OCI-LY1 (cell line): ENCODE data around the gene VAV3.

Experiments
- H2AFZ ChIP-seq: fragments of 200-600 bp; sonication (generic), shearing (Covaris generic); 2 replicates; pipeline ENCODE4 v1.6.0; 2014; ENCODE audit warnings: antibody characterized with exemption, mild to moderate bottlenecking, low read length
- H3F3A ChIP-seq: fragments of 200-600 bp; sonication (generic), shearing (Covaris generic); 2 replicates; pipeline ENCODE4 v1.6.0; 2014; ENCODE audit warnings: mild to moderate bottlenecking, antibody characterized with exemption, low read length, moderate library complexity; ENCODE audit not compliant: insufficient read depth
- H3K27ac ChIP-seq: fragments of 200-600 bp; sonication (generic); 2 replicates; pipeline ENCODE4 v1.5.1; 2014; ENCODE audit warnings: low read length, mixed run types, mild to moderate bottlenecking, low read depth; ENCODE audit not compliant: poor library complexity, severe bottlenecking
- H3K27me3 ChIP-seq: fragments of 200-600 bp; sonication (generic); 2 replicates; pipeline ENCODE4 v1.6.0; 2014; ENCODE audit warnings: antibody characterized with exemption, mild to moderate bottlenecking, low read length, moderate library complexity; ENCODE audit not compliant: insufficient read depth
- H3K36me3 ChIP-seq: fragments of 200-600 bp; sonication (generic); 2 replicates; pipeline ENCODE4 v1.6.1; 2014; ENCODE audit warnings: mild to moderate bottlenecking, antibody characterized with exemption, low read length, moderate library complexity, mixed read lengths; ENCODE audit not compliant: insufficient read depth
- H3K4me1 ChIP-seq: fragments of 200-600 bp; sonication (generic); 2 replicates; pipeline ENCODE4 v1.5.1; 2014; ENCODE audit warnings: mild to moderate bottlenecking, low read length, moderate library complexity; ENCODE audit not compliant: insufficient read depth, severe bottlenecking
- H3K4me2 ChIP-seq: fragments of 200-600 bp; sonication (generic), shearing (Covaris generic); 2 replicates; pipeline ENCODE4 v1.6.1; 2014; ENCODE audit warnings: low read length
- H3K4me3 ChIP-seq: fragments of 200-600 bp; sonication (generic); 2 replicates; pipeline ENCODE4 v1.5.1; 2014; ENCODE audit warnings: low read length, low read depth, mild to moderate bottlenecking, mixed read lengths; ENCODE audit not compliant: poor library complexity, severe bottlenecking
- H3K79me2 ChIP-seq: fragments of 200-600 bp; shearing (Covaris generic); 2 replicates; pipeline ENCODE4 v1.6.1; 2016; ENCODE audit warnings: mixed run types, low read length, mixed read lengths; ENCODE audit not compliant: insufficient read depth
- H3K9ac ChIP-seq: fragments of 200-600 bp; sonication (generic), shearing (Covaris generic); 2 replicates; pipeline ENCODE4 v1.6.1; 2014; ENCODE audit warnings: mild to moderate bottlenecking, low read length, mixed read lengths
- H3K9me2 ChIP-seq: fragments of 200-600 bp; sonication (generic), shearing (Covaris generic); 2 replicates; pipeline ENCODE4 v1.6.1; 2014; ENCODE audit warnings: low read depth, mild to moderate bottlenecking, low read length, mixed read lengths
- H3K9me3 ChIP-seq: fragments of 200-600 bp; shearing (Covaris generic); 2 replicates; pipeline ENCODE4 v1.6.1; 2014; ENCODE audit warnings: low read length, mixed read lengths
- H4K20me1 ChIP-seq: fragments of 200-600 bp; sonication (generic), shearing (Covaris generic); 2 replicates; pipeline ENCODE4 v1.6.0; 2016; ENCODE audit warnings: mild to moderate bottlenecking, low read length; ENCODE audit not compliant: insufficient read depth
- CTCF ChIP-seq: fragments of 200-600 bp; sonication (generic), shearing (Covaris generic); IDR thresholded peaks from 2 replicates; pipeline ENCODE4 v1.5.1; 2017; ENCODE audit warnings: mild to moderate bottlenecking, antibody characterized with exemption, low read length, moderate library complexity, mixed read lengths
- EZH2 ChIP-seq: fragments of 200-600 bp; sonication (generic), shearing (Covaris generic); IDR thresholded peaks from 2 replicates; pipeline ENCODE4 v1.8.0; 2017; ENCODE audit warnings: borderline replicate concordance, mixed run types, mild to moderate bottlenecking, antibody characterized with exemption, low read length, moderate library complexity, mixed read lengths

VAV3 gene

GRCh38 chr1:107674486-107674885, 290.5 kb downstream of the VAV3 start:
- Histone ChIP-seq H2AFZ (no peak overlapping the region), H3K4me3 (no peak overlapping the region), H3K9me3 (no peaks in the 10 kb centered on the region), H3K4me2 (no peak overlapping the region), H3K4me1 (peaks cover 23% of the 10 kb centered on the region), H3F3A (no peaks in the 10 kb centered on the region), H3K79me2 (no peaks in the 10 kb centered on the region), H4K20me1 (no peaks in the 10 kb centered on the region), H3K9ac (no peak overlapping the region), H3K27me3 (no peaks in the 10 kb centered on the region), H3K27ac (no peak overlapping the region), H3K9me2 (no peaks in the 10 kb centered on the region), H3K36me3 (no peaks in the 10 kb centered on the region)
- TF ChIP-seq EZH2 (no peak), CTCF (no peak)

GRCh38 chr1:107673006-107673405, 292.0 kb downstream of the VAV3 start:
- Histone ChIP-seq H3K9me2 (no peaks in the 10 kb centered on the region), H3K9me3 (no peaks in the 10 kb centered on the region), H3K4me3 (no peak overlapping the region), H3F3A (no peaks in the 10 kb centered on the region), H3K27me3 (no peaks in the 10 kb centered on the region), H3K36me3 (no peaks in the 10 kb centered on the region), H3K4me2 (no peak overlapping the region), H4K20me1 (no peaks in the 10 kb centered on the region), H2AFZ (no peak overlapping the region), H3K79me2 (no peaks in the 10 kb centered on the region), H3K27ac (no peak overlapping the region), H3K4me1 (peaks cover 29% of the 10 kb centered on the region), H3K9ac (no peak overlapping the region)
- TF ChIP-seq EZH2 (no peak), CTCF (no peak)

- Histone ChIP-seq H3K4me1 (peaks cover 31% of the 10 kb centered on the region), H3K27me3 (no peaks in the 10 kb centered on the region), H3K79me2 (no peaks in the 10 kb centered on the region), H3K4me3 (no peak overlapping the region), H3F3A (no peaks in the 10 kb centered on the region), H3K36me3 (no peaks in the 10 kb centered on the region), H3K9ac (no peak overlapping the region), H4K20me1 (no peaks in the 10 kb centered on the region), H3K9me2 (no peaks in the 10 kb centered on the region), H3K27ac (peak overlapping the region; percentile 24), H2AFZ (no peak overlapping the region), H3K9me3 (no peaks in the 10 kb centered on the region), H3K4me2 (no peak overlapping the region; the same call in 1 of the 2 replicates)
- TF ChIP-seq CTCF (no peak), EZH2 (no peak)
Measured at GRCh38 chr1:107670397-107671040, 294.5 kb downstream of the VAV3 start.
